ENCODE data around the gene RFTN1. TPM values are rescaled to one million over a fixed set of nuclear protein-coding genes. Genes with fewer than 3 reads are reported as not detected.

The RFTN1 gene
- total RNA-seq, 4 donors from 2014 or later, result 11.2 to 39.5 (median 25.6) TPM

- TF ChIP-seq POLR2A (IDR thresholded peaks at IDR 0.05) (no peak), CTCF (IDR thresholded peaks at IDR 0.05) (no peak)
- DNase-seq (ENCODE audit: low spot score in 2 of 2), result no peak
- intact Hi-C loops (cut with DNase I; ENCODE audit: low total_unique reads), result no loop called here
- H3K4me3 ChIP-seq (ENCODE audit: low read depth, poor library complexity, severe bottlenecking), result no peak overlapping the region
- WGBS, 2 donors, result 0% methylated on average over 1 of the region's 1 CpG
Measured at GRCh38 chr3:16394639-16395038, 118.9 kb downstream of the RFTN1 start.

GRCh38 chr3:16392717-16393116 is 120.8 kb downstream of the RFTN1 start:
- intact Hi-C loops (cut with DNase I; ENCODE audit: low total_unique reads), result no loop called here
- 60 to 76% methylated on average over 1 of the region's 1 CpG for WGBS, 2 donors
- TF ChIP-seq CTCF (IDR thresholded peaks at IDR 0.05), result no peak
- no peak for TF ChIP-seq POLR2A (IDR thresholded peaks at IDR 0.05)
- no peak for DNase-seq (ENCODE audit: low spot score in 2 of 2)
- H3K4me3 ChIP-seq (ENCODE audit: low read depth, poor library complexity, severe bottlenecking), result no peak overlapping the region

GRCh38 chr3:16392065-16392464 is 121.4 kb downstream of the RFTN1 start:
- intact Hi-C loops (cut with DNase I; ENCODE audit: low total_unique reads), result no loop called here
- TF ChIP-seq POLR2A (IDR thresholded peaks at IDR 0.05) (no peak), CTCF (IDR thresholded peaks at IDR 0.05) (no peak)
- DNase-seq (ENCODE audit: low spot score in 2 of 2), result no peak
- WGBS, 2 donors, result 52 to 57% methylated on average over 1 of the region's 1 CpG
- H3K4me3 ChIP-seq (ENCODE audit: low read depth, poor library complexity, severe bottlenecking), result no peak overlapping the region

- intact Hi-C loops (cut with DNase I; ENCODE audit: low total_unique reads), result no loop called here
- H3K4me3 ChIP-seq (ENCODE audit: low read depth, poor library complexity, severe bottlenecking), result no peak overlapping the region
- no peak for TF ChIP-seq POLR2A (IDR thresholded peaks at IDR 0.05)
- TF ChIP-seq CTCF (IDR thresholded peaks at IDR 0.05), result no peak
- 48 to 53% methylated on average over 2 of the region's 2 CpGs for WGBS, 2 donors
- no peak for DNase-seq (ENCODE audit: low spot score in 2 of 2)
Measured at GRCh38 chr3:16390581-16390980, 122.9 kb downstream of the RFTN1 start.

- intact Hi-C loops (cut with DNase I; ENCODE audit: low total_unique reads), result no loop called here
- WGBS, 2 donors, result 53 to 64% methylated on average over 3 of the region's 3 CpGs
- no peak for DNase-seq (ENCODE audit: low spot score in 2 of 2)
- no peak overlapping the region for H3K4me3 ChIP-seq (ENCODE audit: low read depth, poor library complexity, severe bottlenecking)
- TF ChIP-seq CTCF (IDR thresholded peaks at IDR 0.05) (no peak), POLR2A (IDR thresholded peaks at IDR 0.05) (no peak)
Measured at GRCh38 chr3:16388850-16389441, 124.6 kb downstream of the RFTN1 start.

GRCh38 chr3:16386561-16386960 is 126.9 kb downstream of the RFTN1 start:
- TF ChIP-seq CTCF (IDR thresholded peaks at IDR 0.05) (no peak), POLR2A (IDR thresholded peaks at IDR 0.05) (no peak)
- no peak for DNase-seq (ENCODE audit: low spot score in 2 of 2)
- WGBS, 2 donors, result 73 to 78% methylated on average over 4 of the region's 4 CpGs
- intact Hi-C loops (cut with DNase I; ENCODE audit: low total_unique reads), result no loop called here
- no peak overlapping the region for H3K4me3 ChIP-seq (ENCODE audit: low read depth, poor library complexity, severe bottlenecking)

All from lower leg skin (tissue), 4 donors.